Astrocyte of the hippocampus (primary cell): ENCODE data around the gene ANO6.

ENCODE experiments used
- DNase-seq: peaks from one replicate; pipeline ENCODE4 v3.0.0; 2011; ENCODE audit warnings: low read depth, low spot score

The ANO6 gene

DNA sequence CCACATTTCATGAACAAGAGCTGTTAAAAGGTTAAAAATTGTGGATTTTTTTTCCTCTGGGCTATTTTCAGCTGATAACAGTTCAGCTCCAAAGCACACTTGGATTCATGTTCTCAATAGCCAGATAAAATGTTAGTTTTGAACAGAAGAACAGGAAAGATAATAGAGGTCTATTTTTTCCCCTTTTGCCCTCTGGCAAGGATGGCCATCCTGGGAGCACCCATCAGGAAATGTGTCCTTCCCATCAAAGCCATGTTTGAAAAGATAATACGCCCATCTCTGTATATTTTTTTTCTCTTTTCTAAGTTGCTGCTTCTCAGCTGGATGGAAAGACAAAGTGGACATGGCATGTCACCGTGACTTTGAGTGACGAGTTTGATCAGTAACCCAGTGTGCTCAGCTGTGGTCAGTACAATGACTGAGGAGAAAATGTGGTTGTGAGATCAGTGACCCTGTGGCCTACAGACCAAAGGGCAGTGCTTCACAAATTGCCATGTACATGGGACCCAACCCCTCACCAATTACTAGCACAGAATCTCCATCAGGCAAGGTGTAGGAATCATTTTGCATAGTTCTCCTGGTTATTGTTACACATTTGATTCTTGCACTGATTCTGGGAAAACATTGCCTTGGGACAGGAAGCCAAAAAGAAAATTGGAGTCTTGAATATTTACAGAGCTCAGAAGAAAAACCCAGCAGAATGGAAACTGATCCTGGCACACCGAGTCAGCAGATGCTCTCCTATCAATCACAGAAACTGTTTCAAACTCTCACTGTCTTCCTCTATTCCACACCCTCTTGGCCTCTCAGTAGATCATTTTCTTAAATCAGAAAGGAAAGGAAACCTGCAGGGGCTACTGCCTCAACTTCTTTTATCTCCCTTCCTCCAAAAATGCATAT is 64.3 kb downstream of the ANO6 start:
- no peak for DNase-seq

DNA sequence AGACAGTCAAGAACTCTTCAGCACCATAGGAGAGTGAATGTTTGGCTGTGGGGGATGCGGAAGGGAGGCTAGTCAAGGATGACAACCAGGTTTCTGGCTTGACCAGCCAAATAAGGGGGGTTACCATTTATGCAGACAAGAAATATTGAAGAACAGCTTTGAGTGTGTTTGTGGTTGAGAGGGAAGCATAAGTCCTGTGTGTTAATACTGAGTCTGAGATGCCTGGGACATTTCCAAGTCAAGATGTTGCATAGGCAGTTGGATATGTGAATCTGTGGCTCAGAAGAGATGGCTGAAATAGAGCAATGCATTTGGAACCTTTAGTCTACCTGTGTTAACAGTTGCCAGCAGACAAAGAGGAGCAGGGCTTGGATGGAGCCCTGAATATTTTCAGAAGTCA is 66.1 kb downstream of the ANO6 start:
- no peak for DNase-seq

DNA sequence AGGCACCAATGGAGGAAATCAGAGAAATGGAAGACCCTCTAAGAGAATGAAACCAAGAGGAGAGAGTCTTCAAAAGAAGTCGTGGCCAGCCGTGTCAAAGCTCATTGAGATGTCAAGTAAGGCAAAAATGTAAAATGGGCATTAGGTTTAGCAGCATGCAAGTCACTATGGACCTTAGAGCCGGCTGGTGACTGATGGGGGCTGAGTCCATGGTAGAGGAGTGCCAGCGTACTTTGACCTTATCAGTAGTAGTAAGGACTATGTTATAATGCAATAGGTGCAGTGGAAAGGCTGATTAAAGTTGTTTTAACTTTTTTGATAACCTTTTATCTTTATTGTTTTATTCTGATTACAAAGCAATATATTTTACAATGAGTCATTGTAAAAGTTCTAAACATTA is 66.5 kb downstream of the ANO6 start:
- DNase-seq, result no peak

DNA sequence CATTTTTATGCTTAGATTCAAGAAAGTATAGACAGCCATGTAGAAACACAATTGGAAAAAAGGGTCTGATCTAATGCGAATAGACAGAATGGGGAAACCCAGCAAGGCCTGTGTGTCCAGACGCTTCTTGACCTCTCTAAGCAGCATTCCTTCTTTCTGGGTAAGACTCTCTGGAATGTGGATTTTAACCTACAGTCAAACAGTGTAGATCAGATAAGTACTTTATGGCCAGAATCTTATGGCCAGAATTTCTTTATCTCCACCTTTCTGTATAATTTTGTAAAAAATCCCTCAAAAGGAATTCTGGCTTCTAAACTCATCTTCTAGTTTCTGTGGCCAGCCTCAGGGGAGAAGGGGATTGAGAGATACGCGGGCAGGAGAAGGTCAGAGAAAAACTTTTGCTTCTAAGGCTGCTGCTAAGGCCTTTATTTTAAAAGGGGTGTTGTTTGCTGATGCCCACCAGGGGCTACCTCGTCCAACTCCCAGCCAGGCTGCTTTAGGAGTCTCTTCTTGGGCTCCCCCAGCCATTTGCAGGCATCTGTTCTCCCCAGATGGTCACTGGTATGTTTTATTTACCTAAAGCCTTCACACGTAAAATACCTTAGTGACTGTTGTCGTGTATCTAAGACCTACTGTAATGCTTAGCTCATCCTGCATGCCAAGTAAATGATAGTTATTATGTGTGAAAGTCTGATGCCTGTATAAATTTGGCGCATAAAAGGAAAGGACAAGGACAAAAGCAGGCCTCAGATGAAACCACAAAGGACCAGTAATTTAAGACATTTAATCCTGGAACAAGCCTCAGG is 68.4 kb downstream of the ANO6 start:
- DNase-seq, result peak; percentile 78

DNA sequence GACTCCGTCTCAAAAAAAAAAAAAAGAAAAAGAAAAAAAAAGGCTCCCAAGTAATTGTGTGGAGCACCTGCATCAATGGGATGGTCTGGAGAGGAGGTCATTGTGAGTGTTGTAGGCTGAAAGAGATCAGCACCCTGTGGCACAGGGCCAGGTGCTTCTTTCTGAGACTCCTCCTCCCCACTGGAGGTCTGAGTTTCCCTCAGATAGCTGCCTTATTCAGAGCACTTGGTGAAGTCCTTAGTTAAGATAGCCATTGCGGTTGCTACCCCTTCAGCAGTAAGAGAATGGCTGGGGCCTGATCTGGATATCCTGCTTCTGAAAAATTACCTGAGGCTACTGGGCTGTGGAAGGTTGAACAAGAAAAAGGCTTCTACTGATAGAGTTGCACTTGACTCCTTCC is 69.8 kb downstream of the ANO6 start:
- no peak for DNase-seq

DNA sequence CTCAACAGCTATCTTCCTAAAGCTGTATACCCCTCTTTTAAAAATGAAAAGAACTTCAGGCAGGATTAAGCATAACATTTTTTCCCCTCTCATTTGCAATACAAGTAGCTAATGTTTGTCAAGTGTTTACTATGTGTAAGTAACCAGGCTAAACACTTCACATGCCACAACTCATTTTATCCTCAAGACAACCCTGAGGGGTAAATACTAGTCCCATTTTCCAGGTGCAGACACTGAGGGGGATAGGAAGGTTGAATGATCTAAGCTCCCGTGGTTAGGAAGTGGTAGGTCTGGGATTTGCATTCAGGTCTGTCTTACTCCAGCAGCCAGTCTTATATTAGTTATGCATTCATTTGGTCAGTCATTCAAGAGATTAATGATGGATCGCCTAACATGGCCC is 70.7 kb downstream of the ANO6 start:
- DNase-seq, result no peak

DNA sequence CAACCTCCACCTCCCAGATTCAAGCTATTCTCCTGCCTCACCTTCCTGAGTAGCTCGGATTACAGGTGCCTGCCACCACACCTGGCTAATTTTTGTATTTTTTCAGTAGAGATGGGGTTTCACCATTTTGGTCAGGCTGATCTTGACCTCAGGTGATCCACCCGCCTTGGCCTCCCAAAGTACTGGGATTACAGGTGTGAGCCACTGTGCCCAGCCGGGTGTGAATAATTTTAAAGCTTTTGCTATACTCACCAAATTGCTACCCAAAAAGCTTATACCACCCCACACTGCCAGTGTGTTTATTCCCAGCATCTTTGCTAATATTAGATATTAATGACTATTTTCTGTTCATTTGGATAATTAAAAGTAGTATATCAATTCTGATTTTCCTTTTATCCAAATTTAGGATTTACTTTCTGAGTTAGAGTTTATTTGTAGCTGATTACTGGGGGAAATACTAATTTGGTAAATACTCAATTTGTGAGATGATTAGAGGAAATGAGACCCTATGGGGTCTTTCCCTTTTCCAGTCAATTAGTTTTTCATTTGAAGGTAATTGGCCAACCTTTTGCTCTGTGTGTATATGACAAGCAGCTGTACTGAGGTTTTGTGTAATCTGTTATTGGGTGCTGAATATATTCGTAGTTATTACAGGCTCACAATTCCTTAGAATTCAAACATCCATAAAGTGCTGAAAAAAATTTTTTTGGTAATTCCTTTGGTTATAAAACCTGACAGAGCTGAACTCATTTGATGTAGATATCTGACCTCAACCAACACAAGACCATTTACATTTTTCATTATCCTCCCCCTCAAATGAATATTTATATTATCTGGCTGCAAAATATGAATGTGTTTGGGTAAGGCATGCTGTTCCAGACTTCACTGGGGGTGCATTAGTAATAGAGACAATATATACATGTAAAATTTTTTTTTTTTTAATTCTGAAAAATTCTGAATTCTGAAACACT is 73.6 kb downstream of the ANO6 start:
- no peak for DNase-seq

DNA sequence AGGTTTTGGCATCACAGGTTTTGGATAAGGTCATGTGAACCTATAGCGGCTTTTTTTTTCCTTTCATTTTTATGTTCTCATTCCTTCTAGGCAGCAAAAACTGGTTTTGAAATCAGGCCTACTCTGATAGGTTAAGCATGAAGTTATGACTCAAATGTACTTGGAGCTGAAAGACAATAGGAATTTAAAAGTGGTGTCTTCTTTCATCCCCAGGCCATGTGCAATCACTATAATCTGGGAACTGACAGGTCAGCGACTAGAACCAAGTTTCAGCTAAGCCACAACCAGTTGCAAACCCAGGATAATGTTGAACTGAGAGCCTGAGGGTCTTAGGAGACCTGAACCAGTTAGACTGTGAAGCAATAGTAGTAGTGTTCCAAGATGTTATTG is 74.3 kb downstream of the ANO6 start:
- no peak for DNase-seq

DNA sequence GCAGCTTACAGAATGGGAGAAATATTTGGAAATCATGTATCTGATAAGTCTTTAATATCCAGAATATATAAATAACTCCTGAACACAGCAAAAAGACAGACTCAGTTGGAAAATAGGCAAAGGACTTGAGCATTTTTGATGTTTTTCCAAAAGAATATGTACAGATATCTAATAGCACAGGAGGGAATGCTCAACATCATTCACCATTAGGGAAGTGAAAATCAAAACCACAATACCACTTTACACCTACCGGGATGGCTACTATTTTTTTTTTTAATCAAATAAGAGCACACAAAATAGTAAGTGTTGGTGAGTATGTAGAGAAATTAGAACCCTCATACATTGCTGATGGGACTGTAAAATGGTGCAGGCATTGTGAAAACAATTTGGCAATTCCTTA is 75.6 kb downstream of the ANO6 start:
- no peak for DNase-seq

DNA sequence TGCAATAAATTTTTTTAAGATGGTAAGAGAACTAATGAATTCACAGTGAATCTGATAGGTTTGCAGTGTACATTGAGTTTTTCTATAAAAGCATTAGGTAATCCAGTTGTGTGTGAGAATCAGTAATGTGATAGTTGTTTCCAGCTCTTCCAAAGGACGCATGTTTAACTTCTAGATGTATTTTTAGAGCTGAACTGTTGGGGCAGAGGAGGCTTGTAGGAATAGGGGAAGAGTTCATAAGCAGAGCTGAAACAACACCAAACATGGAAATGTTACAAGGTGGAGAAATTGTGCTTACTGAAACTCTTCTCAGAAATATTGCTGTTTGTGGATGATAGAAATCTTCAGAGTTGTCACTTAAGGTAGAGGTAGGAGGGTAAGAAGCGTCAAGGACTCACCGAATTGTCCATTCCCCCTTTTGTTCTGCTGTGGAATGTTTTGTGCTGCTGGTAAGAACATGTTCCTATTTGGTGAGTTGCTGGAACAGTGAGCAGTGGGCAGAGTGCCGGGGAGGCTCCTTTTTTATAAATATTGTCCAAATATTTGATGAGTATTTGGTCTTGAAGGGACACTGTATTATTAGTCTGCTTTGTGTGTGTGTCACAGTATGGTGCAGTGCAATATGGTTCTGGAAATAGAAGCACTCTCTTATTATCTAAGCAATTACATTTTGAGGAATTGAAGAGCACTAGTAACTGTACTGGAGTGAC is 76.7 kb downstream of the ANO6 start:
- no peak for DNase-seq

DNA sequence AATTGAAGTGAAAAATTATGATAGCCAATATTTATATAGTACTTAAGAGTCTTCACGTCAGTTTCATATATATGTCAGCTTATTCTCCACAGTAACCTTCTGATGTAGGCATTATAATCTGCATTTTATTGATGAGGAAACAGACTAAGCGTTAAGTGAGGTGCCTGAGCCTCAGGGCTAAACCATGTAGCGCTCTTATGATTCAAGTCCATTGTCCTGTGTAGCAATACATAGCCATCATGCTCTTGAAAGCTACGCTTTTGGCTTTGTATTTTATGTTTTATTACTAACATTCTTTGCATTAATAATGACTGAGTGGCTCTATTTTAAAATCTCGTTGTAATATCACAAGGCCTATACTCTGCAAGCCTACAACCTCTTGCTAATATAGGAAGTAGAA is 79.0 kb downstream of the ANO6 start:
- DNase-seq, result no peak

DNA sequence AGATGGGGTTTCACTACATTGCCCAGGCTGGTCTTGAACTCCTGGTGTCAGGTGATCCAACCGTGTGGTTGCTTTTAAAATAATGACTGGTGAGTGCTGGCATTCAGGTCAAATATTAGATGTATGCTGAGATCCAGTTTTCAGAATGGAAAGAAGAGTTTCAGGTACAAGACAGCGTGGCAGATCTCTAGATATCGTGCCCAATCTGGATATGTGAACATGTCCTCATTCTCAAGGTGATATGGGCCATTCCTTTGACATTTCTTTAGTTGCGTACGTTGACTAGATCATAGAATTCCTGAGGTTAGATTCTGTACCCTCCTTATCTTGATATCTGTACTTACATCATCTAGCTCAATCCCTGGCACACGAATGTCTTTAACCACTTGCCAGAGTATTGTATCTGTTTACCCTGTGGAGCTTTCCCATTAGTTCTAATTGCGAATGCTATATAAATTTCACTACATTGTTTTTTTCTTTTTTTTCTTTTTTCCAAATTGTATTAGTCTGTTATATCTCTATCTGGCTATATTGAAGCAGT is 80.2 kb downstream of the ANO6 start:
- no peak for DNase-seq

DNA sequence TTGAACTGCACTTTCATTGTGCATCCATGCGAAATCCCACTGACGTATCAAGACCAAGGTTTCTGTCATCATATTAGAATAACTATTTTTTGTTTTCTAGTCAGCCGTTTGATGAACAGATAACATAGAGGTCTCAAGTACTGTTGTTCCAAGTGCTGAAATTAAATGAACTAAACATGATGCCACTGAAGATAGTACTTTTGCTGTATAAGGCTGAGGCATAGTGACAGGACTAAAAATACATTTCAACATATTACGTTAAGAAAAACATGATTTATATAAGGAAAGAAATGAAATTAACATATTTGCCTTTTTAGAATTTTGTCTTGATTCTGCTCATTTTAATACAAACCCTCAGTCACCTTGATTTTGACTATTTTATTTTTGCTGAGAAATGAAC is 82.2 kb downstream of the ANO6 start:
- DNase-seq, result no peak

DNA sequence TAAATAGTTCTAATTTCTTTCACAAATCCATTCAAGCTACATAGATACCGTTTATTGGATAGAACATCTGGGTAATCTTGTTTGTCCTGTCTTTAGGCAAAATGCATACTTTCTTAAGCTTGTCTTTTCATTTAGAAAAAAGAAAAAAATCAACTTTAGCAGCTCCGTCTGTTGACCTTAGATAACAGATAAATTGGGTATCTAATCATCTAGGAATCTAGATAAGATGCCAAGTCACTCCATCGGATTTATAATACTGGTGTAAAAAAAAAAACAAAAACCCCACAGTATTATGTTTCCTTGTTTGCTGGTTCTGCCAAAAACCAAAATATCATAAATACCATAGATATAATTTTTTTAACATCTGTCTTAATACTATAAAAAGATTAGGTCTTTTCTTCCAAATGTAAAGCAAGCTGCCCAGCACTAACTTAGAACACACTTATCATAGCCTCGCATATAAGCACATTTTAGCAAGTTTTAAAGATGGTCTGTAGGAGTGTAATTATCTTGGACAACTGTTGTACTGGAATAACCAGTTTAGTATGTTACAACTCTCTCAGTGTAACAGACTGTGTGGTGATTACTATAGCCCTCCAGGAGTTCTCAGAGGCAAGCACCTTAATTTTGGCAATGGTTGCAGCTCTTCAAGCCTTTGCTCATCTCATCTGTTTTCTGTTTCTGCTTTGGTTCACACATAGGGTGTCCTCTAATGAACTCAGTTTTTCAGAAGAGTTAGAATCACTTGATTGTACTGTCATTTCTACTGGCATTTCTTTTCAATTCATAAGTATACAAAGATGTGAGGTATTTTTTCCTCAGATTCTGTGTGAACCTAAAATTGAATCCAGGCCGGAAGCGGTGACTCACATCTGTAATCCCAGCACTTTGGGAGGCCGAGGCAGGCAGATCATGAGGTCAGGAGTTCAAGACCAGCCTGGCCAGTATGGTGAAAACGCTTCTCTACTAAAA is 83.1 kb downstream of the ANO6 start:
- DNase-seq, result peak; percentile 26

DNA sequence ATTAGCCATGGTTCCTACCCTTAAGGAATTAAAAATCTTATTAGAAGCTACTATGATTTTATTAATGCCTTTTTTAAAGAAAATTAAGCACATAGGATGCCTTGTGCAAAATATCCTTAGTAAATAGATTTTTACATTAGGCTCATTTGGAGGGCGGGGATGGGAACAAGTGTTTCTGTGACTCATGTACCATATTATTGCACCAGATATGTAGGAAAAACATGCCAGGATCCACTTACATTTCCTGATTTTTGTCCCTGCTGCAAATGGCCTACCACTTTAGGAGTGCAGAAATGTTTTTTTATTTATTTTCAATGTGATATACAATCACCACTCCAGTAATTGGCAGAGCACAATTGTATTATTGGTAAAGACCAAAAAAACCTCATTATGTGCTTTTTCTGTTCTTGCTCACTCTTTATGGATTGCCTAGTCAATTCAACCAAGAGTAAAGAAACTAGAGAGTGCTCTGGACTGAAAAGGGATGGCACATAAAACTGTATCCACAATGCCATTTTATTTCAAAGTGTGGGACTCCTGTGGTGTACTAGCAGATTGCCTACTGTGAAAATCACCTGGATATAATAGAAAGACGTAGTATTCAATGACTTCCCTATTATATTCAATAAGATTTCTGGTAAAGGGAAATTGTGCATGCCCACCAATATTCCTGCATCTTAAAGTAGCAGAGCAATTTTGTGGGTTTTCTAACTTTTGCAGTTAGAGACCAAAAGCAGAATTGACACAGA is 86.9 kb downstream of the ANO6 start:
- no peak for DNase-seq

DNA sequence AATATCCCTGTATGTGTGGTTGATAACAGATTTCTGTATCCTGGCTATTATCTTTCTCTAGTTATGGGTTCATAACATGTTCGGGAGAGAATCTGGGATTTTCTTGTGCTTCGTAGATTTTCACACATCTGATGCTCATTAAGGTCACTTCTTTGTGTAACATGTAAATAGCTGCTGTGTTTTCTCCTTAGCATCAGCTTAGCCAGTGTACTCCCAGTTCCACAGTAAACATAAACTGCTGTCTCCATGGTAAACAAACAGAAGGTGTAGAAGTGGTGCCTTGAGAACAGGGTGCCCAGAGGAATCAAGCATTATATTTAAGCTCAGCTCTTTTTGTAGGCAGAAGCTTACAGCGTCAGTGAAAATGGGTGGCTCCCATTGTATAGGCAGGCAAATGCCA is 88.0 kb downstream of the ANO6 start:
- peak; percentile 27 for DNase-seq

DNA sequence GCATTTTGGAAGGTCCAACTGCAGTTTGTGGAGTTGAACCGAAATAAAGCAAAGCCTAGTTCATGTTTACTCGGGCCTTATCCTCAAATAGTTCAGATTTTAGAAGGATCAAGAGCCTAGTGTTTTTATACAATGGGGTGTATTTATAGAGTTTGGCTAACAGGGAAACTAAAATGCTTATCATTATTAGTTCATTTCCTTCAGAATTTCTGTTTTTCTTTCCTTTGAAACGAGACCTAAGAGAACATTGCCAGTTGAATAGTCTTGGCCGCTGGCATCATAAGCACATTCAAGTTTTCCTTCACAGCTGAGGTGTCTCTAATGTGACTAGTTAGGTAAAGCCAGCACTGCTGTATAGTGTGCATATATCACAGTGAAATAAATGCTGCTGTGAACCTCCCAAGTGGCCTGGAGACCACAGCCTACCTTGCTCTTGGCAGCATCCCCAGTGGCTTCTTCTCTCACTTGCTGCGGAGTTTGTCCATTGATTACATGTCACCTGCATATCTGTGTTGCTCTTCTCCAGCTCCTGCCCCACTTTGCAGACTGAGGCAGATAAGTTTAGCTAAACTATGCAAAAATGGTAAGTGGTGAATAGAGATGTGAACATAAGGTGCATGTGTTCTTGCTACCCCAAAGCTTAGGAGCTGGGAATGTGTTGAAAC is 88.8 kb downstream of the ANO6 start:
- peak; percentile 43 for DNase-seq

DNA sequence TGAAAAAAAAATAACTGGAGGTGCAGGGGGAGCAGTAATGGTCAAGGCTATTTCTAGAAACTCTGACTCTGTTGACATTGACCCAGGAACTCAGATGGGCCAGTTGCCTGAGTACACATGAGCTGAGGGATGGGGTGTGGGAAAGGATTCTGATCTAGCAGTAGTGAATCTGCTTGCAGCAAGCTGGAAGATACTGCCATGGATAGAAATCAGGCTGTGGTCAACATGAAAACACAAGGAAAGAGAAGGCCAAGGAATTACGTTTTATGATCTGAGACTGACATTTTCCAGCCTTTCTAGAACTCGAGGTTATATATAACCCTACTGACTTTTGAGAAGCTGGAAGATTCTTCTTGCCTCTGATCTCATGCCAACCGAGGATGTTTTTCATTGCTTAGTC is 90.0 kb downstream of the ANO6 start:
- DNase-seq, result no peak
